WTC11 (cell line): ENCODE measurements around the gene HNF1A.

Experiments
- CTCF ChIP-seq: fragments of 200-600 bp; IDR thresholded peaks from 2 replicates; pipeline ENCODE4 v1.8.0; 2022; ENCODE audit warnings: antibody characterized with exemption
- USF2 ChIP-seq: sonication (generic); formaldehyde crosslinking; IDR thresholded peaks from 2 replicates; pipeline ENCODE4 v1.8.1; 2023; ENCODE audit warnings: mild to moderate bottlenecking, missing genetic modification reagents, moderate library complexity
- ZNF532 ChIP-seq: fragments of 250-450 bp; sonication (Bioruptor Pico); IDR thresholded peaks from 2 replicates; pipeline ENCODE4 v1.9.0; 2021; ENCODE audit warnings: mild to moderate bottlenecking, borderline replicate concordance

GRCh38 chr12:121008347-121009098 lies 30.2 kb downstream of the HNF1A start:
- no peak for TF ChIP-seq CTCF
- no peak for TF ChIP-seq USF2 (CRISPR knock-in tag)
- TF ChIP-seq ZNF532 (CRISPR knock-in tag) = no peak
